Rectal smooth muscle tissue (tissue), 1 donor: ENCODE data around the gene UTP11.

Experiments
- H3K27ac ChIP-seq: one replicate; pipeline ENCODE4 v1.7.0; 2013; ENCODE audit warnings: low read depth, low read length, inconsistent platforms
- H3K27me3 ChIP-seq: one replicate; pipeline ENCODE4 v1.7.0; 2013; ENCODE audit warnings: low read length; ENCODE audit not compliant: control insufficient read depth, insufficient read depth
- H3K36me3 ChIP-seq: one replicate; pipeline ENCODE4 v1.7.0; 2013; ENCODE audit warnings: low read length; ENCODE audit not compliant: control insufficient read depth, insufficient read depth
- H3K4me1 ChIP-seq: one replicate; pipeline ENCODE4 v1.7.0; 2013; ENCODE audit warnings: low read length; ENCODE audit not compliant: control insufficient read depth, insufficient read depth
- H3K4me3 ChIP-seq: one replicate; pipeline ENCODE4 v1.7.0; 2013; ENCODE audit warnings: low read length
- H3K9ac ChIP-seq: one replicate; pipeline ENCODE4 v1.7.0; 2013; ENCODE audit warnings: low read length

The UTP11 gene

DNA sequence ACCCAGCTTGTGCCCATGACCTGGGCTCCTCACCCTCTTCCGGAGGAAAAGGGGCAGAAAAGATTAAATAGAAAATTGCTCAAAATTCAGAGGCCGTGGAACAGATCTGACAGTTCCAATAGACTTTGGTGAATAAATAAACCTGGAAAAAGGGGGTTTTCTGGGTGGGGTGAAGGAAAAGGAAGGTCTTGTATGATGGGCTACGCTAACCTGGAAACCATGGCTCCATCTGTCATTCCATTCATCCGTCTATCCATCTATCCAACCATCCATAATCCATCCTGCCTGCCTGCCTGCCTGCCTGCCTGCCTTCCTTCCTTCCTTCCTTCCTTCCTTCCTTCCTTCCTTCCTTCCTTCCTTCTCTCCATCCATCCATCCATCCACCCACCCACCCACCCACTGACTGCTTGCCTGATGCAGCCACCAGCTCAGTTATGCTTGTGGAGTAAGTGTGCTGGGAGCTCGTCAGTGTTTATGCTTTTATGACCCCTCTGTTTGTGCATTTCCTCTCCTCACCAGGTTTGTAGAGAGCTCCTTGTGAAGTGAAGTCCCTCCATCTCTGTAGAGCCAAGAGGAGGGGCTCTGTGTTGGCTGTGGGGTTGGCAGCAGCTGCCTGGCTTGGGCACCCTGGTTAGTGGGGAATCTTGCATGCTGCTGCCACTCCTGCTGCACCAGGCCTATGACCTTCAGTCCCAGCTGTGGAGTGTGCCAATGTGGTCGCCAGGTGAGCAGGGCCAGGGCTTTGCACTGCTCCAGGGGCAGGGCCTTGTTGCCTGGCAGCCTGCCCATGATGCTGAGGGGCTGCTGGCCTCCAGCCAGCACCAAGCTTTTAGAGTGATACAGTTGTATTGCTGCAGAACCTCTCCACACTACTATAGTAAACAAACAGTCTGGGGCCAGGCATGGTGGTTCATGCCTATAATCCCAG is 50.1 kb downstream of the UTP11 start:
- Histone ChIP-seq H3K27ac (no peak overlapping the region), H3K27me3 (no peaks in the 10 kb centered on the region), H3K4me1 (no peaks in the 10 kb centered on the region), H3K4me3 (no peak overlapping the region), H3K9ac (no peak overlapping the region), H3K36me3 (no peaks in the 10 kb centered on the region)

DNA sequence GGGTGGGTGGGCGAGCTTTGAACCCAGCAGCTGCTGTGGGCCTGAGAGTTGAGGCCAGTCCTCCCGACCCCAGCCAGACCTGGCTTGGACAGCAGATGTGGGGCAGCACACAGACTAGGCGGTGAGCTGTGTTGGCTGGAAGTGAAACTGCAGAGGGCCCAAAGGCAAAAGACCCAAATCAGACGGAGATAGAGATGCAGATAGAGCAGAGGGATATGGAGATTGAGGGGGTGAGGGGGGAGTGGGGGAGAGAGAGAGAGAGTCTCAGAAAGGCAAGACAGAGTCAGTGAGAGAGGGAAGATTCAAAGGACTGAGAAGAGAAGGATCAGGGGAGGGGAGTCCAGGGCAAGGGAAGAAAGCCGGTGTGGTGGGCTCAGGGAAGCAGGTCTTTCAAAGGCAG is 51.1 kb downstream of the UTP11 start:
- Histone ChIP-seq H3K4me1 (no peaks in the 10 kb centered on the region), H3K27me3 (no peaks in the 10 kb centered on the region), H3K9ac (no peak overlapping the region), H3K27ac (no peak overlapping the region), H3K36me3 (no peaks in the 10 kb centered on the region), H3K4me3 (no peak overlapping the region)

DNA sequence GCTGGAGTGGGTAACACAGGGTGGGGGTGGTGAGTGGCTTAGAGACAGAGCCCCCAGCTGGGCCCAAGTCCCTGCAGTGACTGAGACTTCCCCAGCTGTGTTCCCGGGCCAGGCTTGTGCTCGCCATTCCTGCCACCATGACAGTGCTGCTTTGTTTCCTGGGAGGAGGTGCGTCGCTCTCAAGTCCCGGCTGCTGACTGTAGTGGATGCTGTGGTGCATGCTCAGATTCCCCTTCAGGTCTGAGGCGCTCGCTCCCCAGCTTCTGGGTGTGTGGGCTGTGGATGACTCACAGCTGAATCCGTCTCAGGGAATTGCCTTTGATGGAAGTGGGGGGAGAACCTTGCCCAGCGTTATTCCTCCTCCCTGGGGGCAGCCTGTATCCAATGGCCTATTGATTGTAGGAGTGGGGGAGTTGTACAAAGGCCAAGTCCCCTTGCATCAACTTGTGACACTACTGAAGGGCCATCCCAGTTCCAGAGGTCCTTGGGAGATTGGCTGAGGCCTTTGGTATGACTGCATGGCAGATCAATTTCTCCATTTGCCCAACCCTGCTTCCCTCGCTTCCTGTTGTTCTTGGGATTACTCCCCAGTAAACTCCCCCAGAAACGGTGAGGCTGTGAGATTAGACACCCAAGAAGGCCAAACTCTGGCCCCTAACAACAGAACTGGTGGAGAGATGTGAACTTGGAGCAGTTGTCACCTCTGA is 51.8 kb downstream of the UTP11 start:
- Histone ChIP-seq H3K27ac (no peak overlapping the region), H3K36me3 (no peaks in the 10 kb centered on the region), H3K27me3 (no peaks in the 10 kb centered on the region), H3K4me1 (no peaks in the 10 kb centered on the region), H3K9ac (no peak overlapping the region), H3K4me3 (no peak overlapping the region)

- H3K4me1 ChIP-seq, result no peaks in the 10 kb centered on the region
- H3K36me3 ChIP-seq, result no peaks in the 10 kb centered on the region
- H3K9ac ChIP-seq, result no peak overlapping the region
- H3K27me3 ChIP-seq, result peaks cover 6% of the 10 kb centered on the region
- H3K27ac ChIP-seq, result no peak overlapping the region
- H3K4me3 ChIP-seq, result no peak overlapping the region
Observed at GRCh38 chr1:38068220-38068979, 55.9 kb downstream of the UTP11 start.

GRCh38 chr1:38068980-38069340 is 56.4 kb downstream of the UTP11 start:
- Histone ChIP-seq H3K9ac (no peak overlapping the region), H3K4me1 (no peaks in the 10 kb centered on the region), H3K36me3 (no peaks in the 10 kb centered on the region), H3K27me3 (peaks cover 6% of the 10 kb centered on the region), H3K27ac (no peak overlapping the region), H3K4me3 (no peak overlapping the region)

DNA sequence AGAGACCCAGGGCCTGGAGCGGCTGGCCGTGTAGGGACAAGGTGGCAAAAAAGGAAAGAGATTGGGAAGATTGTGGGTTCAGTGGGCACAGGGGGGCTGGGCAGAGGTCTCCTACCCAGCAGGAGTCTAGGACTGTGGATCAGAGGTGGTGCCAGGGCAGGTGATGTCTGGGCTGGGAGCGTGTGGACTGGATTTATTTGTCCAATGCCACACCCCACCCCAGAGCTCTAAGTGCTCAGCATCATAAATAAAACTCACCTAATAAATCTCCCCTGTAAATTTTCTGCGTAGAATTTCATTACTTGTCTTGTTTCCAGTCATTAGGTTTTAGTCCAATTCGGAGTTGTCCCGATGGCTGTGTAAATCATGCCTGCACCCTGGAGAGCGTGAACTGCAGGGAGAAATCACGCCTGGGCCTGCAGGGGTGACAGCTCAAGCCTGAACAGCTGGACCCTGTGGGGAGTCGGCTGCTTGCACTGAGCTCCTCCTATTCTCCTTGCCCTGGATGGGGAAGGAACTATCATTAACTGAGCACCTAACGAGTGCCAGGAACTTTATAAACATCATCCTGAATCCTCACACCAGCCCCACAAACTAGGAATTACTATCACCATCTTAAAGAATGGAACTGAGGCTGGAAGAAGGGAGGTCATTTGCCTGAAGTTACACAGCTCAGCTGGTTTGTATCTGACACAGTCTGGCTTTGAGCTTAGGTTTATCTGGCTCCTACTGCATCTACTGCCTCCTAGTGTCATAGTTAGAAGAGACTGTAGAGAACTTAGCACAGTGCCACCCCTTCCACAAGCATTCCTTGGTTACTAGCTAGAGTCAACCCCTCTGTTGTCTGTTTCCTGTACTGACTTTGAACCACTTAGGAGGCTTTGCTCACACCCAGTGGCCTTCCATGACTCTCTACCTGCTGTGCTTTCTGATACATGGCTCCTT is 59.0 kb downstream of the UTP11 start:
- Histone ChIP-seq H3K9ac (no peak overlapping the region), H3K27ac (no peak overlapping the region), H3K4me3 (no peak overlapping the region), H3K4me1 (no peaks in the 10 kb centered on the region), H3K36me3 (no peaks in the 10 kb centered on the region), H3K27me3 (peaks cover 6% of the 10 kb centered on the region)

- Histone ChIP-seq H3K9ac (no peak overlapping the region), H3K4me3 (no peak overlapping the region)
Observed at GRCh38 chr1:38072858-38073257, 60.3 kb downstream of the UTP11 start.

DNA sequence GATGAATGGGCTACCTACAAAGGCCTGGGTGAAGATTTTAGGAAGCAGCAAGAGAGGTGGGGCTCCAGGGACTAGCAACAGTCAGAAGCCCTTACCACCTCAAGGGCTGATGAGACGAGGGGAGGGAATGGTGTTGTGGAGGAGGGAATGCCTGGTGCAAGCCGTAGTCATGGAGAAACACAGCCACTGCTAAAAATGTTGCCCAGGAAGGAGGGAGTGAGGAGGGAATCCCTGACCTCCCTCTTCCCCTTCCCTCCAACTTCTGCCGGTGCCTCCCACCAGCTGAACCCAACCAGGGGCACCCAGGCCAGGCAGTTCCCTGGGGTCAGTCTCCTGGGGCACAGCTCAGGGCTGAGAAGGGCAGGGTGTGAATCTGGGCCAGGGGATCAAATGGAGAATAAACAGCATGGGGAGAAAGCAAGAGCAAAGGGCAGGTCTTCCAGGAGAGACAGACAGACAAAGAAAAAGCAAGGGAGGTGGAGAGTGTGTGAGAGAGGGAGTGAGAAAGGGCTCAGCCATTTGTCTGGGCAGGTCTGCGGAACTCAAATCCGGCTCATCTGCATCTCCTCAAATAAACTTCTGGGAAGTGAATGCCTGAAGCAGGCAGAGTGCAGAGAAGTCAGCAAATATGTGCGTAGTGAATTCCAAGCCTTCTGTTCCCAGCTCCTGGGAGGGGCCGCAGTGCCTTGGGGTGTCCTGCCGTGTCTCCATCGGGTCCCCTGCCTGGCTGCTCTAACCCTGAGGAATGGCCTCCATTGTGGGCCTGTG is 61.2 kb downstream of the UTP11 start:
- no peaks in the 10 kb centered on the region for H3K4me1 ChIP-seq
- no peak overlapping the region for H3K9ac ChIP-seq
- no peaks in the 10 kb centered on the region for H3K36me3 ChIP-seq
- H3K27ac ChIP-seq, result no peak overlapping the region
- H3K27me3 ChIP-seq, result peaks cover 6% of the 10 kb centered on the region
- no peak overlapping the region for H3K4me3 ChIP-seq

More at GRCh38 chr1:38072858-38073257, 60.3 kb downstream of the UTP11 start:
- Histone ChIP-seq H3K36me3 (no peaks in the 10 kb centered on the region), H3K4me1 (no peaks in the 10 kb centered on the region), H3K27me3 (peaks cover 6% of the 10 kb centered on the region), H3K27ac (no peak overlapping the region)

GRCh38 chr1:38074302-38074677 is 61.8 kb downstream of the UTP11 start:
- Histone ChIP-seq H3K36me3 (no peaks in the 10 kb centered on the region), H3K4me1 (no peaks in the 10 kb centered on the region), H3K9ac (no peak overlapping the region), H3K27ac (no peak overlapping the region), H3K4me3 (no peak overlapping the region), H3K27me3 (peaks cover 6% of the 10 kb centered on the region)
